GM20431 (cell line): ENCODE results near the gene RABGEF1.
"Not testable (repeated sequence)": the region's sequence is repeated elsewhere in the genome, so short reads cannot be mapped to it uniquely, and the experiment has no call there.

Experiments
- in situ Hi-C: fragments of 300-500 bp; cut with MseI, MboI; formaldehyde crosslinking; loops from one replicate; pipeline ENCODE4 v1.15.0; 2020; ENCODE audit warnings: low sequenced_read_pairs; ENCODE audit not compliant: unreplicated experiment

The RABGEF1 gene

DNA sequence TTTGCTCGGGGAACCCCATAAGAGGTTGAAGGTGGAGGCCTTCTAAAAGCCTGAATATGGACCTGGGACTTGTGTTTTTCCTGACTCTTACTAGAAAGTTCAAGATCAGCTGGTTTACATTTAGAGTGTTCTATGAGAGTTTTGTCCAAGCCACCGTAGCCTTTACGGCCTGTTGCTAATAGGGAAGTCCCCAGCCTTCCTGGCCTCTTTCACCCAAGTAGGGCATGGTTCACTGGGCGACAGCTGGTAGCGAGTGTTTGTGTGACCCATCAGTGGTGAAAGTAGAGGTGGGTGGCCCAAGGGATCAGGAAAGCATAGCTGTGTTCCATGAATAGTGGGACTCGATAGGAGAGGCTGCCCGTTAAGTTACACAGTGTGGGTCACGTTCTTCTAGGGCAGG lies 60.1 kb downstream of the RABGEF1 start:
- in situ Hi-C loops, result no loop called here

DNA sequence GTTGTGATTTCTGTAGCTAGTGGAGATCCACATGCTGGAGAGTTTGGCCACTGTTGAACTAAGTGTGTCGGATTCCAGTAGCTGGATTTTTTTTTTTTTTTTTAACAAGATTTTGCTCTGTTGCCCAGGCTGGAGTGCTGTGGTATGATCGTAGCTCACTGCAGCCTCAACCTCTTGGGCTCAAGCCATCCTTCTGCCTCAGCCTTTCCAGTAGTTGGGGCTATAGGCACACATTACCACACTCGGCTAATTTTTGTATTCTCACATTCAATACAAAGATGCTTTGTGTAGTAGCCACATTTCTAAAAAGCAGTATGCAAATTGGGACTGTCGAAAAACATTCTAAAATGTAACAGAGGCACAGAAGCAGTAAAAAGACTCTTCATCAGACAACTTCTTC lies 63.5 kb downstream of the RABGEF1 start:
- in situ Hi-C loops, result no loop called here

DNA sequence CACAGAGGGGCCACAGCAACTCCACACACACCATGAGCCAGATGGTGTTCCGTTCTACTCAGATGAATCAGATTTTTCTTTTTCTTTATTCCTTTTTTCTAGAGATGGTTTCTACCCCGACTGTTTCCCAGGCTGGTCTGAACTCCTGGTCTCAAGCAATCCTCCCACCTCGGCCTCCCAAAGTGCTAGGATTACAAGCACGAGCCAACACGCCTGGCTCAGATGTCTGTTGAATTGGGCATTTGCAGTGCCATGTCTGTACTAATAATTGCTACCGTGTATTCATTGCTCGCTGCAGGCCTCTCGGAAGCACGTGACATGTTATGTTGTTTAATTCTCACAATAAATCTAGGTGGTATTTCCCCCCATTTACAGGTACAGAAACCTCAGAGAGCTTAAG lies 67.2 kb downstream of the RABGEF1 start:
- in situ Hi-C loops, result no loop called here

DNA sequence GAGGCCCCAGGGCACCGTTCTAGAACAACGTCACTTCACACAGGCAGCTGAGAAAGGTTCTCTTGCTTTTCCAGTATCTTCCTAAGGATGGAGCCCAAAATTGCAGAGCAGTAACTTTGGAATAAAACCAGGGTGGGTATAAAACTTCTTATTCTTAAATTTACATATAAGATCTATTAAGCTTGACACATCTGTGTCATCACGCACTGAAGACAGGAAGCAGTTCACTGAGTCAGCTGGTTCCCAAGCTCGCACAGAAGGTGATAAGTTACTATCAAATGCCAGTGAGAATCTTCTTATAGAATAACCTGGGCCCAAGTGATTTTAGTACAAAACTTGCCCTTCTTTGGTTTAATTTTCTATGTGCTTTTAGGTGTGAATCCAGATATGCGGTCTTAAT lies 70.2 kb downstream of the RABGEF1 start:
- in situ Hi-C loops, result no loop called here

DNA sequence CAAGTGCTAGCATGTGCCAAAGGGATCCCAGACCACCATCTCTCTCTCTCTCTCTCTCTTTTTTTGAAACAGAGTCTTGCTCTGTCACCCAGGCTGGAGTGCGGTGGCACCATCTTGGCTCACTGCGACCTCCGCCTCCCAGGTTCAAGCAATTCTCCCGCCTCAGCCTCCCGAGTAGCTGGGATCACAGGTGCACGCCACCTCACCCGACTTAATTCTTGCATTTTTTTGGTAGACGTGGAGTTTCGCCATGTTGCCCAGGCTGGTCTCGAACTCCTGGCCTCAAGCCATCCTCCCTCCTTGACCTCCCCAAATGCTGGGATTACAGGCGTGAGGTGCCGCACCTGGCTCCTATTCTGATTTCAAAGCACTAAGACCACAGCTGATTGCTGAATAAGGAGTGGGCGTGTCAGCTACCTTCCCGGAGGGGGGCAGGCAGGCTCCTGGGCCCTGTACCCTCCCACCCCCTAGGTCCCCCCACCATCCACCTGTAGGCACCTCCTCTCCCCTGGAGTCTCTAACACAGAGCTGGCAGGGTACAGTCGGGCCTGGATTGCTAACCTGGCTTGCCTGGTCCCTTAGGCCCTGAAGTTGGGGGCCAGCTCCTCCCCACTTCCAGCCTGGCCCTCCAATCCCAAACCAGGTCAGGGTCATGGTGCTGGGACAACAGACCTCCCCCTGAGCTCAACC lies 74.8 kb downstream of the RABGEF1 start:
- in situ Hi-C loops, result not testable (repeated sequence)

DNA sequence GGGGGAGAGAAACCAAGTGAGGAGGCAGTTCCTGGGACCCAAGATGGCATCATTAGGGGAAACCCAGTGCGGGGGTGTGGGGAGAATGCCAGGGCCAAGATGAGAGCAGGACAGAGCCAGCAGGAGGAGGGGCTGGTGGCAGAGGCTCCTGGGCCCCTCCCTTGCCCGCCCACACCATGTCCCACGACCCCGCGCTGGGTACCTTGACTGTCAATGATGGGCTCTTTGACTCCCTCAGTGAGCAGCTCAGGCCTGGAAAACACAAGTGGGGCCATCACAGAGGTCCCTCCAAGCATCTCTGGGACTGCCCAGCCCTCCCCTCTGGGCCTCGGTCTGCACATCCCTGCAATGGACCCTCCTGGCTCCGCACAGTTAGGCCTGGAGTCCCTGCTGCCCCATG lies 75.4 kb downstream of the RABGEF1 start:
- in situ Hi-C loops, result no loop called here

DNA sequence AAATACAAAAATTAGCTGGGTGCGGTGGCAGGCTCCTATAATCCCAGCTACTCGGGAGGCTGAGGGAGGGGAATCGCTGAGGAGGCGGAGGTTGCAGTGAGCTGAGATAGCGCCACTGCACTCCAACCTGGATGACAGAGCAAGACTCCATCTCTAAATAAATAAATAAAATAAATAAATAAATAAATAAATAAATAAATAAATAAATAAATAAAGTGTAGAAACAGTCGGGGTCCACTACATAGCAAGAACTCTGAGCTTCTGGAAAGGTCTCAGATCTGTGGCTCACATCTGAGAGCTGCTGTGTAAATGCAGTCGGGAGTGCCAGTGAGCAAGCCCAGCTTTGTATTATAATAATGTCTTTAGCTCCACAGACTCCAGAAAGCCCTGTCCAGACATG lies 76.1 kb downstream of the RABGEF1 start:
- in situ Hi-C loops, result not testable (repeated sequence)

DNA sequence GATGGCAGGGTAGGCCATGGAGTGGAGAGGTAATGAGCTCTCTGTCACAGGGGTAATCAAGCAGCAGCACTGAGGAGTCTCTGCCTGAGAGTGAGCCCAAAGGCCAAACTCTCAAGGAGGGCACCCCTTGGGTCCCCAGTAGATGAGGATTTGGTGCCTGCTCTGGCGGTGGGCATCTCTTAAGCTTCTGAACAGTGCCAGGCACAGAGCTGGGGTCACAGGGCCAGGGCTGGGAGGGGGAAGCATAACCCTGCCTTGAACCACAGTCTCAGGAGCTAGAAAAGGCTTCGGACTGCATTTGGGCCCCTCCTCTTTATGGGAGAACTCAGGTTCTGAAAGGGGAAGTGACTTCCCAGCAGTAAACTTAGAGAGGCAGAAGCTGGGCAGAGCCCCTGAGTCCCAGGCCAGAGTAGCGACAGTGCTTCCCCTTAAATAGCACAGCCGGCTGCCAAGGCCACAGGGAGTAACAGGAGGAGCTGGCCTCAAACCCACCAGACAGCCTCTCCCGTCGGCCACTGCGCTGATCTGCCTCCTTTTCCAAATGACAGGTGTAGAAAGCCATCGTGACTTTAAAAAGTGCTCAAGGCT lies 76.8 kb downstream of the RABGEF1 start:
- in situ Hi-C loops, result not testable (repeated sequence)

DNA sequence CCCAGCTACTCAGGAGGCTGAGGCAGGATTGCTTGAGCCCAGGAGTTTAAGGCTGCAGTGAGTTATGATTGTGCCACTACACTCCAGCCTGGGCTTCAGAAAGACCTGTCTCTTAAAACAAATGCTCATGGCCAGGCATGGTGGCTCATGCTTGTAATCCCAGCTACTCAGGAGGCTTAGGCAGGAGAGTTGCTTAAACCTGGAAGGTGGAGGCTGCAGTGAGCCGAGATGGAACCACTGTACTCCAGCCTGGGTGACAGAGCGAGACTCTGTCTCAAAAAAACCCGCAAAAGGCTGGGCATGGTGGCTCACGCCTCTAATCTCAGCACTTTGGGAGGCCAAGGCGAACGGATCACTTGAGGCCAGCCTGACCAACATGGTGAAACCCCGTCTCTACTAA lies 77.4 kb downstream of the RABGEF1 start:
- in situ Hi-C loops, result not testable (repeated sequence)

DNA sequence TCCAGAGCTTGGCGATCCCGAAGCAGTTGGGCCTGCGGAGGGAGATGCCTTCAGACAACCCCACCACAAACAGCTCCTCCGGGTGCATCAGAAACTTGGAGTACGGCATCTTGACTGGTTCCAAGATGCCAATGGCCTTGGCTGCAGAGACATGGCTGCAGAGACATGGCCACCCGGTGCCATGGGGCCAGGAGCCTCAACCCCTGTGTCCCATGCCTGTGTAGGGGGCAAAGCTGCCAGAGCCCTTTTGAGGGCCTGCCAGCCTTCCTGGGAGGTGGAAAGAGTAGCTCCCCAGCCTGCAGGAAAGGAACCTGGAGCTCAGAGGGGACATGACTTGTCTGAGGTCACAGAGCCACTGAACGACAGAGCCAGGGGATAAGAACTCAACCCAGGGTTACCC lies 83.5 kb downstream of the RABGEF1 start:
- in situ Hi-C loops, result no loop called here

DNA sequence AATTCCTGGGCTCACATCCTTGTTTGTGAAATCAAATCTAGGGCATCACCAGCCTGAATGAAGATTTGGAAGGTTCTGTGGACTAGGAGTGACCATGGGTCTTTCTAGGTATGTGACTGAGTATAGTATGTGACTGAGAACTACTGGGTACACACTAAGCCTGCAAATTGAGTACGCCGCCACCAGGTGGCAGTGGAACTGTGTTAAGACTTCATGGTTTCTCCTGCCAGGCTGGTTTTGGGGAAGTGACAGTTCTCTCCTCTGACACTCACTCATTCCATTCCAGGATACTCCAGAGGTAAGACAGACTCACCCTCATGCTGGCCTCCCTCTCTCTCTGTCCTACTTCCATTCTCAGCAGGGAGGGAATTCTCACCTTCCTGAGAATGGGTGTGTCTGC lies 85.0 kb downstream of the RABGEF1 start:
- in situ Hi-C loops, result not testable (repeated sequence)

DNA sequence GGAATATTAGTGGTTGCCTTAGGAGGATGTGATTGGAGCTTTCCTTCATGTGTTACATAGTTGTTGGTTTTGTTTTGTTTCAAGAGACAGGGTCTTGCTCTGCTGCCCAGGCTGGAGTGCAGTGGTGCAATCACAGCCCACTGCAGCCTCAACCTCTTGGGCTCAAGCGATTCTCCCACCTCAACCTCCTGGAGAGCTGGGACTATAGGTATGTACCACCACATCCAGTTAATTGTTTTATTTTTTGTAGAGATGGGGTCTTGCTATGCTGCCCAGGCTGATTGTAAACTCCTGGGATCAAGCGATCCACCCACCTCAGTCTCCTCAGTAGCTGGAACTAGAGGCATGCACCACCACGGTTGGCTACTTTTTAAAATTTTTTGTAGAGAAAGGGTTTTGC lies 86.1 kb downstream of the RABGEF1 start:
- in situ Hi-C loops, result no loop called here

DNA sequence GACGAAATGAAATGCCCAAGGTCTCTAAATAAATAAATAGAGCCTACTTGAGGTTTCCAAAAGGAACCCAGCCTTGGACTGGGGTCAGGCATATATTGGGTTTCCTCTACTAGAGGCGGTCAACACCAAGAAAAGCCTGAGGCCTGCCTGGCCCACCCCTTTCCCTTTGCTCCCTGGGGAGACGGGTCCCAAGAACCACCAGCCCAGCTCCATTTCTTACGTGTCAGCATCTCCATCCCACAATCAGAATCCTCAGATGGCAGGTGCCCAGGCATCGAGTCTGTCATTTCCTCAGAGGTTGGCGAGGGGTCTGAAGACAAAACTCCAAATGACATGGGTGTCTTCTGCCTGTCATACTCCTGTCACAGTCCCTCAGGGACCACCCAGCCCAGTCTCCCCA lies 90.4 kb downstream of the RABGEF1 start:
- in situ Hi-C loops, result not testable (repeated sequence)

DNA sequence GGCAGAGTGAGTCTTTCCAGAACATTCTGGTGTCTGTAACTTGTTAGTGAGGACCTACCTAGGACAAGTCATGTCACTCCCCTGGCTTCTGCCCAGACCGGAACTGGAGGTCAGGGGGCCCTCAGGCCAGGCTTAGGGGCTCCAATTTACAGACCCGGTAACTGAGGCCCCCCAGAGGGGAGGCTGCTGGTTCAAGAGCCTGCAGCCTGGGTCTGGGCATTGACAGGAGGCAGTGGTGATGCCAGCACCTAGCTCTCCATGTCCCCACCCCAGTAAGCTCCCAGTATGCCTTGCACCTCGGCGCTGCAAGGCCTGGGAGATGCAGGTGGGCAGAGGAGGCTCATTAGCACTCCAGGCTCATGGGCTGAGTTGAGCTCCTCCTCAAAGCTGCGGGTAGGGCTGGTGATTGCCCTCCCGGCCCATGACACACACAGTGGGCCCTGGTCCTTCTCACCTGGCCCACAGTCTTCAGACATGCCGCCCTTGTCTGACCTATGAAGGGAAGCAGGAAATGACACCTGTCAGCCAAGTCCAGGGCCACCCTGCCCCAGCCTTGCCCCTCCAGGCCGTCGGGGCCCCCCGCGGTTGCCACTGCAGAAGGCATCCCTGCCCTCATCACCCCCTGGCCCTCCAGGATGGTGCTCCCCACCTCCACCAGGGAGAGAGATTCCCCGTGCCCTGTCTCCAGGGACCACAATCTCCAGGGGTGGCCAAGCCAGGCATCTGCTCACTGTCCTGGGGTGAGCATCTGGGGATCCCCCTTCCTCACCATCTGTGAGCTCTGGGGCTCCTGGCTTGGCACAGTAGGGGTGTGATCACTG lies 92.2 kb downstream of the RABGEF1 start:
- in situ Hi-C loops, result no loop called here

DNA sequence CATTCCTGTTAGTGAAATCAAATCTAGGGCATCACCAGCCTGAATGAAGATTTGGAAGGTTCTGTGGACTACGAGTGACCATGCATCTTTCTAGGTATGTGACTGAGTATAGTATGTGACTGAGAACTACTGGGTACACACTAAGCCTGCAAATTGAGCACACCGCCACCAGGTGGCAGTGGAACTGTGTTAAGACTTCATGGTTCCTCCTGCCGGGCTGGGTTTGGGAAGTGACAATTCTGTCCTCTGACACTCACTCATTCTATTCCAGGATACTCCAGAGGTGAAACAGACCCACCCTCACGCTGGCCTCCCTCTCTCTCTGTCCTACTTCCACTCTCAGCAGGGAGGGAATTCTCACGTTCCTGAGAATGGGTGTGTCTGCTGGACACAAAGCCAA lies 96.5 kb downstream of the RABGEF1 start:
- in situ Hi-C loops, result no loop called here

DNA sequence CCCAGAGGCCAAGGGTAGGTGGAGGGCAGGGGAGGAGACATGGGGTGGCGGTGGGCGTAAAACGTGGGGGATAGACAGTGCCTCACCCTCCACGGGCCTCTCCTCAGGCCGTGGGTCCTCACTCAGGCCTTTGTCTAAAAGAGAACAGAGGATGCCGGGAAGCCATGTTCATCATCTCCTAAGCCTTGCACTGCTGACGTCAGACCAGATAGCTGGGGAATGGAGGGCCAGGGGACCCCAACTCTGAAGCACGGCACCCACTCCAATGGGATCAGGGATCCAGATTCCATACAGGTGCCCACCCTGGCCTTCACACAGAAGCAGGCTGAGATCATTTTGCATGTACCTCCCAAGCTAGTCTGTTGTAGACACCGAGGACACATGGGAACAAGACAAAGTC lies 97.1 kb downstream of the RABGEF1 start:
- in situ Hi-C loops, result no loop called here

DNA sequence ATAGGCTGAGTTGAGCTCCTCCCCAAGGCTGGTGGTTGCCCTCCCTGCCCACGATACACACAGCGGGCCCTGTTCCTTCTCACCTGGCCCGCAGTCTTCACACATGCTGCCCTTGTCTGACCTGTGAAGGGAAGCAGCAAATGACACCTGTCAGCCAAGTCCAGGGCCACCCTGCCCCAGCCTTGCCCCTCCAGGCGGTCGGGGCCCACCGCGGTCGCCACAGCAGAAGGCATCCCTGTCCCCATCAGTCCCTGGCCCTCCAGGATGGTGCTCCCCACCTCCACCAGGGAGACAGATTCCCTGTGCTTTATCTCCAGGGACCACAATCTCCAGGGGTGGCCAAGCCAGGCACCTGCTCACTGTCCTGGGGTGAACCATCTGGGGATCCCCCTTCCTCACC lies 99.3 kb downstream of the RABGEF1 start:
- in situ Hi-C loops, result no loop called here

DNA sequence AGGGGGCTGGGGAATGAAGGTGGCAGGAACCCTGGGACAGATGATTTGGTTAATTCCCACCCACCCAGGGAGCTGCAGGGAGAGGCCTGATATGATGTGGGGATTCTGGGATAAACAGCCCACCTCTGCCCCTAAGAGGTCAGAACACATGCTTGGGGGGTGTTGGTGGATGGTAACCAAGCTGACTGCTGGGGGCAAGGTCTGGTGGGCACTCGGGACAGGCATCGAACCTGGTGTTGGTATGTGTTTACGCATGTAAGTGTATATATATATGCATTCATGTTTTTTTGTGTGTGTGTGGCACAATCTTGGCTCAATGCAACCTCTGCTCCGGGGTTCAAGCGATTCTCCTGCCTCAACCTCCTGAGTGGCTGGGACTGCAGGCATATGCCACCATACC lies 99.8 kb downstream of the RABGEF1 start:
- in situ Hi-C loops, result no loop called here

DNA sequence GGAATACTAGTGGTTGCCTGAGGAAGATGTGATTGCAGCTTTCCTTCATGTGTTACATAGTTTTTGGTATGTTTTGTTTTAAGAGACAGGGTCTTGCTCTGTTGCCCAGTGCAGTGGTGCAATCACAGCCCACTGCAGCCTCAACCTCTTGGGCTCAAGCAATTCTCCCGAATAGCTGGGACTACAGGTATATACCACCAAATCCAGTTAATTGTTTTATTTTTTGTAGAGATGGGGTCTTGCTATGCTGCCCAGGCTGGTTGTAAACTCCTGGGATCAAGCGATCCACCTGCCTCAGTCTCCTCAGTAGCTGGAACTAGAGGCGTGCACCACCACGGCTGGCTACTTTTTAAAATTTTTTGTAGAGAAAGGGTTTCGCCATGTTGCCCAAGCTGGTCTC lies 101.4 kb downstream of the RABGEF1 start:
- in situ Hi-C loops, result no loop called here

DNA sequence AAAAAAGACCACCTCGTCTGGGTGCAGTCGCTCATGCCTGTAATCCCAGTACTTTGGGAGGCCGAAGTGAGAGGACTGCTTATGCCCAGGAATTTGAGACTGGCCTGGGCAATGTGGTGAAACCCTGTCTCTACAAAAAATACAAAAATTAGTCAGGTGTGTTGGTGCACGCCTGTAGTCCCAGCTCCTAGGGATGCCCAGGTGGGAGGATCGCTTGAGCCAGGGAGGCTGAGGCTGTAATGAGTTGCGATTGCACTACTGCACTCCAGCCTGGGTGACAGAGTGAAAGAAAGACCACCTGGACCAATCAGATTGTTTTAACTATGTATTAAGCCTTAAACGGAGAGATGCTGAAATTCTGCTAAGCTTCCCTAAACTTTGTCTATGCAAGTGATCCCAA lies 103.0 kb downstream of the RABGEF1 start:
- in situ Hi-C loops, result not testable (repeated sequence)
